Fibroblast of lung (primary cell): ENCODE data around the gene IFNGR1. TPM values are rescaled to one million over a fixed set of nuclear protein-coding genes. Genes with fewer than 3 reads are reported as not detected.
"Not testable (repeated sequence)": the region's sequence is repeated elsewhere in the genome, so short reads cannot be mapped to it uniquely, and the experiment has no call there.

ENCODE experiments used
- DNase-seq, 2 donors: peaks; one replicate each; pipeline versions ENCODE4 v3.0.0 to v3.0.0-alpha.2; 2010; ENCODE audit warnings: low read depth in 2 of 2
- H2AFZ ChIP-seq: 2 replicates; pipeline ENCODE4 v1.5.1; 2012; ENCODE audit warnings: low read length, control low read depth, inconsistent platforms
- H3K27ac ChIP-seq: 2 replicates; pipeline ENCODE4 v1.5.1; 2011; ENCODE audit warnings: low read length, control low read depth; ENCODE audit not compliant: insufficient read depth
- H3K27me3 ChIP-seq: 2 replicates; pipeline ENCODE4 v1.5.1; 2011; ENCODE audit warnings: mild to moderate bottlenecking, low read length; ENCODE audit not compliant: control insufficient read depth, insufficient read depth
- H3K36me3 ChIP-seq: 2 replicates; pipeline ENCODE4 v1.5.1; 2011; ENCODE audit warnings: low read length; ENCODE audit not compliant: control insufficient read depth, insufficient read depth
- H3K4me1 ChIP-seq: 2 replicates; pipeline ENCODE4 v1.5.1; 2011; ENCODE audit warnings: low read length; ENCODE audit not compliant: control insufficient read depth, insufficient read depth; ENCODE audit errors: extremely low read depth
- H3K4me2 ChIP-seq: 2 replicates; pipeline ENCODE4 v1.5.1; 2011; ENCODE audit warnings: low read length, control low read depth; ENCODE audit not compliant: insufficient read depth; ENCODE audit errors: extremely low read depth
- H3K4me3 ChIP-seq, 4 experiments: fragments of 200-600 bp in 1 of 4; sonication (generic) in 1 of 4; replicated peaks in 1 of 4; 2 replicates each; pipeline ENCODE4 v1.5.1; 2011 to 2016; ENCODE audit warnings: low read length in 4 of 4, low read depth in 3 of 4, mild to moderate bottlenecking in 3 of 4, control low read depth in 2 of 4, inconsistent platforms in 1 of 4, mixed read lengths in 1 of 4; ENCODE audit not compliant: insufficient read depth in 1 of 4; ENCODE audit errors: control extremely low read depth in 1 of 4
- H3K79me2 ChIP-seq: 2 replicates; pipeline ENCODE4 v1.5.1; 2012; ENCODE audit warnings: mild to moderate bottlenecking, low read length, inconsistent platforms; ENCODE audit not compliant: control insufficient read depth, insufficient read depth
- H3K9ac ChIP-seq: 2 replicates; pipeline ENCODE4 v1.5.1; 2011; ENCODE audit warnings: mild to moderate bottlenecking, low read length, control low read depth; ENCODE audit not compliant: insufficient read depth
- H3K9me3 ChIP-seq: 2 replicates; pipeline ENCODE4 v1.5.1; 2012; ENCODE audit warnings: low read depth, low read length; ENCODE audit not compliant: control insufficient read depth, insufficient read depth
- H4K20me1 ChIP-seq: 2 replicates; pipeline ENCODE4 v1.5.1; 2011; ENCODE audit warnings: low read length; ENCODE audit not compliant: control insufficient read depth, insufficient read depth; ENCODE audit errors: extremely low read depth
- EZH2 ChIP-seq: IDR thresholded peaks from 2 replicates; pipeline ENCODE4 v1.5.1; 2012; ENCODE audit warnings: low read length, control low read depth, mild to moderate bottlenecking; ENCODE audit errors: missing control alignments
- polyA plus RNA-seq, 2 donors: library from polyadenylated mRNA; depleted of rRNA in 1 of 2; stranded (reverse) in 1 of 2; unstranded in 1 of 2; fragments of >200 nt; gene quantifications; 2 replicates each; pipeline ENCODE4 v1.2.1, GENCODE V29; 2011 to 2012; ENCODE audit warnings: missing spikeins in 1 of 2
- total RNA-seq: library from RNA; depleted of rRNA; stranded (reverse); fragments of >200 nt; gene quantifications from 2 replicates; pipeline ENCODE4 v1.2.1, GENCODE V29; 2014
- TF ChIP-seq, protein P1 (sequence below), 2 donors: IDR thresholded peaks in 1 of 2; conservative IDR thresholded peaks in 1 of 2; 1 replicate in 1 of 2; 2 replicates in 1 of 2; pipeline ENCODE4 v1.5.1; 2011 to 2012; ENCODE audit warnings: low read length in 2 of 2, control low read depth in 1 of 2, inconsistent platforms in 1 of 2, low read depth in 1 of 2, mild to moderate bottlenecking in 1 of 2

IFNGR1 gene
- total and polyA plus RNA-seq, 2 donors (not counting 1 experiment from before 2014, with no cell fraction given) = 55.9 to 123 TPM

DNA sequence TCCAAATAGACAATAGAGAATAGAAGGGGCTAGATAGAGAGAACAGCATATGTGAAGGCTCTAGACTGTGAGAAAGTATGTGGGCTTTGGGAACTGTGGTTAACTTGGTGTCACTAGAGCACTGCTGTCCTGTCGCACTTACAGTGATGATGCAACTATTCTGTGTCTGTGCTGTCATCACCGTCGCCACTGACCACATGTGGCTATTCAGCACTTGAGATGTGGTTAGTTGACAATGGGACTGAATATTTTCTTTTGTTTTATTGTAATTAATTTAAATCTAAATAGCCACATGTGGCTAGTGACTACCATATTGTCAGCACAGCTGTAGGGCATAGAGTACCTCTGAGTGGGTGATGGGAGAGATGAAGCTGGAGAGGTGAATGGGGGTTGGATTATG, 39.0 kb upstream of the IFNGR1 start:
- no peaks in the 10 kb centered on the region for H3K36me3 ChIP-seq
- no peak overlapping the region for H3K27ac ChIP-seq
- no peak overlapping the region for H3K4me3 ChIP-seq
- no peak overlapping the region for H2AFZ ChIP-seq
- no peaks in the 10 kb centered on the region for H3K27me3 ChIP-seq
- TF ChIP-seq, protein P1, sequence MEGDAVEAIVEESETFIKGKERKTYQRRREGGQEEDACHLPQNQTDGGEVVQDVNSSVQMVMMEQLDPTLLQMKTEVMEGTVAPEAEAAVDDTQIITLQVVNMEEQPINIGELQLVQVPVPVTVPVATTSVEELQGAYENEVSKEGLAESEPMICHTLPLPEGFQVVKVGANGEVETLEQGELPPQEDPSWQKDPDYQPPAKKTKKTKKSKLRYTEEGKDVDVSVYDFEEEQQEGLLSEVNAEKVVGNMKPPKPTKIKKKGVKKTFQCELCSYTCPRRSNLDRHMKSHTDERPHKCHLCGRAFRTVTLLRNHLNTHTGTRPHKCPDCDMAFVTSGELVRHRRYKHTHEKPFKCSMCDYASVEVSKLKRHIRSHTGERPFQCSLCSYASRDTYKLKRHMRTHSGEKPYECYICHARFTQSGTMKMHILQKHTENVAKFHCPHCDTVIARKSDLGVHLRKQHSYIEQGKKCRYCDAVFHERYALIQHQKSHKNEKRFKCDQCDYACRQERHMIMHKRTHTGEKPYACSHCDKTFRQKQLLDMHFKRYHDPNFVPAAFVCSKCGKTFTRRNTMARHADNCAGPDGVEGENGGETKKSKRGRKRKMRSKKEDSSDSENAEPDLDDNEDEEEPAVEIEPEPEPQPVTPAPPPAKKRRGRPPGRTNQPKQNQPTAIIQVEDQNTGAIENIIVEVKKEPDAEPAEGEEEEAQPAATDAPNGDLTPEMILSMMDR (conservative IDR thresholded peaks at IDR 0.05 in 1 of 2, IDR thresholded peaks at IDR 0.05 in 1 of 2; ENCODE audit: low read depth in 1 of 2, low read length in 2 of 2) = no peak
- no peak for TF ChIP-seq EZH2
- H3K9ac ChIP-seq = no peak overlapping the region
- no peaks in the 10 kb centered on the region for H3K9me3 ChIP-seq
- H3K4me1 ChIP-seq = no peaks in the 10 kb centered on the region
- no peak overlapping the region for H3K4me2 ChIP-seq
- peak in 1 of 2 donors; percentile 5 for DNase-seq
- H3K79me2 ChIP-seq = no peaks in the 10 kb centered on the region
- no peaks in the 10 kb centered on the region for H4K20me1 ChIP-seq

DNA sequence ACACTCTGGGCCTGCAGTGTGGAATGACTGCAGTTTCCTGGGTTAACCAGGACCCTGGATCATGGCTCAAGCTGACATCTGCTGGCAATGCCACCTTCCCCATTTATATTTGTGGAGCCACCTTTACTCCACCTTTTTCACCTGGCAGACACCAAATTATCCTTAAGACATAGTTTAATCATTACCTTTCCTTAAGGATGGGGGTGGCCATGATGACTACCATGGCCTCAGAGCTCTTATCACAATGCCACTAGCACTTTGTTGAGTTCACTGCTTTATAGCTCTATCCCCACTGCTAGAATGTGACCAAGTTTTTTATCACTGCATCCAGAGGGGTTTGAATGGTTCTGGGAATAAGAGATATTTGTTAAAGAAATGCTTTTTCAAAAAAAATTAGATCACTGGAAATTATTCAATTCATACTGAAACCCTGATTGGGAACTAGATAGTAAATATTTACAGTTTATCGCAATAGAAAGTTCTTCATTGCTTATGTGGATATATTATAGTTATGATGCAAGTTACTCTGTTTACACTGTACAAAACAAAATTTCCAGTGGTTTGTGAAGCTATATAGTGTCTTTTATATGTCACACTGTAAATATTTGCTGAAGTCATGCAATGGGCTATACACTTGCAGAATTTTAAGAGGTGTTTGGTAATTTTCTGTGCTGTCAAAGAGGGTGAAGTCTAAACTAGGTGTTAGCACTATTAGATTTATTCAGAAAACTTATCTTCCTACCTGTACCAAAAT, 37.3 kb upstream of the IFNGR1 start:
- no peaks in the 10 kb centered on the region for H3K79me2 ChIP-seq
- H3K4me2 ChIP-seq = no peak overlapping the region
- no peak overlapping the region for H2AFZ ChIP-seq
- H4K20me1 ChIP-seq = no peaks in the 10 kb centered on the region
- H3K9ac ChIP-seq = no peak overlapping the region
- no peak for DNase-seq
- no peak overlapping the region for H3K4me3 ChIP-seq
- H3K27ac ChIP-seq = no peak overlapping the region
- H3K36me3 ChIP-seq = no peaks in the 10 kb centered on the region
- no peaks in the 10 kb centered on the region for H3K27me3 ChIP-seq
- H3K4me1 ChIP-seq = no peaks in the 10 kb centered on the region
- H3K9me3 ChIP-seq = no peaks in the 10 kb centered on the region
- no peak for TF ChIP-seq EZH2
- TF ChIP-seq, protein P1 (conservative IDR thresholded peaks at IDR 0.05 in 1 of 2, IDR thresholded peaks at IDR 0.05 in 1 of 2; ENCODE audit: low read depth in 1 of 2, low read length in 2 of 2) = no peak

DNA sequence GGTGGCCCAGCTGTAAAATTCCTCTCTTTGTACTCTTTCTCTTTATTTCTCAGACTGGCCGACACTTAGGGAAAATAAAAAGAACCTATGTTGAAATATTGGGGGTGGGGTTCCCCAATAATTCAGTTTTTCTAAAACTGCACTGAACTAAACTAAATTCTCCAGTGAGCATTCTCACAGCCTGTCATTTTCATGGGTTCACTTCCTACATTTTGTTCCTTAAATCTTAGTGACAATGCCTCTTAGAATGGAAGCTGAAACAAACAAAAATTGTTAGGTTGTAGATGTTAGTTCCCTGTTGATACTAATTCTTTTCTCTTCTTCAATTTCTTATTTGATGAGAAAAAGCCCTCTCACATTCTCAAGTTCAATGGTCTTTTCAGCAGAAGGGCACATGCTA, 35.8 kb upstream of the IFNGR1 start:
- no peak for DNase-seq
- no peaks in the 10 kb centered on the region for H3K4me1 ChIP-seq
- H4K20me1 ChIP-seq = no peaks in the 10 kb centered on the region
- H3K27me3 ChIP-seq = no peaks in the 10 kb centered on the region
- H3K4me2 ChIP-seq = no peak overlapping the region
- H3K27ac ChIP-seq = no peak overlapping the region
- H3K4me3 ChIP-seq = no peak overlapping the region
- H3K9me3 ChIP-seq = no peaks in the 10 kb centered on the region
- no peak for TF ChIP-seq EZH2
- TF ChIP-seq, protein P1 (conservative IDR thresholded peaks at IDR 0.05 in 1 of 2, IDR thresholded peaks at IDR 0.05 in 1 of 2; ENCODE audit: low read depth in 1 of 2, low read length in 2 of 2) = no peak
- H3K79me2 ChIP-seq = no peaks in the 10 kb centered on the region
- H2AFZ ChIP-seq = no peak overlapping the region
- no peaks in the 10 kb centered on the region for H3K36me3 ChIP-seq
- H3K9ac ChIP-seq = no peak overlapping the region

DNA sequence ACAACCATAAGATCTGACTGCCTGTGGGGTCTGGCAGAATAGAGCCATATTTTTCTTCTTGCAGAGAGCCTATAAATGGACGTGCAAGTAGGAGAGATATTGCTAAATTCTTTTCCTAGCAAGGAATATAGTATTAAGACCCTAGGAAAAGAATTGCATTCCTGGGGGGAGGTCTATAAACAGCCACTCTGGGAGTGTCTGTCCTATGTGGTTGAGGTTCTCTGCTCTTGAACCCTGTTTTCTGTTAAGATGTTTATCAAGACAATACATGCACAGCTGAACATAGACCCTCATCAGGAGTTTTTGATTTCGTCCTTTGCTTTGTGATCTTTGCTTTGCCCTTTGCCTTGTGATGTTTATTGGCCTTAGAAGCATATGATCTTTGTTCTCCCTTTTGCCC, 35.2 kb upstream of the IFNGR1 start:
- not testable (repeated sequence) for H3K4me2 ChIP-seq, H3K9me3 ChIP-seq, H3K27me3 ChIP-seq, H3K27ac ChIP-seq, H4K20me1 ChIP-seq, H3K9ac ChIP-seq, H2AFZ ChIP-seq, H3K36me3 ChIP-seq, H3K4me1 ChIP-seq, DNase-seq, H3K4me3 ChIP-seq, H3K79me2 ChIP-seq
